GM18526 (cell line): Measurements from ENCODE around the gene UNK.

ENCODE experiments used
- POLR2A ChIP-seq: IDR thresholded peaks from 3 replicates; pipeline ENCODE4 v1.6.1; 2011; ENCODE audit not compliant: insufficient read length; ENCODE audit errors: extremely low read depth

UNK gene

GRCh38 chr17:75829747-75830146, 45.1 kb downstream of the UNK start:
- TF ChIP-seq POLR2A = no peak

DNA sequence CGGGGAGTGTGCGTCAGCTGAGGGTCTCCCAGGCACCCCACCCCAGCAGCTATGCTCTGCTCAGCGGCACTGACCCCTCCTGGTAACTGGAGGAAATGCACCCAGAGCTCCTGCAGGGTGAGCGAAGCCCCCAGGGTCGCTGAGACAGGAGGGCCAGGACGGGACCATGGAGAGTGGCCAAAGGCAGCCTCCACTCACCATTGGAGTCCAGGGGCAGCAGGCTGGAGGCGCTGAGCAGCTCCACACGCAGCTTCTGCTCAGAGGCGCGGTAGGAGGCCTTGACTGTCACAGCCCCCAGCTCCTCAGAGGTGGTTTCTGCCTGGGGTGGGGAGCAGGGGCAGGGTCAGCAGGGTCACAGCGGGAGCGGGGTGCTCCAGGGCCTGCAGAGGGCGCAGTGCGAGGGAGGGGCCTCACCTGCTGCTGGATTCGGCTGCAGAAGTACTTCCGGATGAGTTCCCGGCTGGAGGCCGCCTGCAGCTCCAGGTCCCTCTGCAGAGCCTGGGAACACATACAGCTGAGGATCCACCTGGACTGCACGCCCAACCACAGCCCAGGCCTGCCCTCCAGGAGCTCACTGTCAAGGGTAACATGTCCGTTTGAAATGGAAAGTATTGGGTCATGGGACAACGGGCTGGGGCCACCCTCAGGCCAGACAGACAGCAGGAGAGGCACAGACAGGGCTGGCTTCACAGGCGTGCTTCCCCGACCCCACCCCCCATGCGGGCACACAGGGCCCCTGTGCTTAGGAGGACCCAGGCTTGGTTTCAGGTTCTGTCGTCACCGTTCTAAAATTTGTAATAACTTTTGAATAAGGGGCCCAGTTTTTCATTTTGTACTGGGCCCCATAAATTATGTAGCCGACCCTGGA, 45.8 kb downstream of the UNK start:
- TF ChIP-seq POLR2A = no peak

DNA sequence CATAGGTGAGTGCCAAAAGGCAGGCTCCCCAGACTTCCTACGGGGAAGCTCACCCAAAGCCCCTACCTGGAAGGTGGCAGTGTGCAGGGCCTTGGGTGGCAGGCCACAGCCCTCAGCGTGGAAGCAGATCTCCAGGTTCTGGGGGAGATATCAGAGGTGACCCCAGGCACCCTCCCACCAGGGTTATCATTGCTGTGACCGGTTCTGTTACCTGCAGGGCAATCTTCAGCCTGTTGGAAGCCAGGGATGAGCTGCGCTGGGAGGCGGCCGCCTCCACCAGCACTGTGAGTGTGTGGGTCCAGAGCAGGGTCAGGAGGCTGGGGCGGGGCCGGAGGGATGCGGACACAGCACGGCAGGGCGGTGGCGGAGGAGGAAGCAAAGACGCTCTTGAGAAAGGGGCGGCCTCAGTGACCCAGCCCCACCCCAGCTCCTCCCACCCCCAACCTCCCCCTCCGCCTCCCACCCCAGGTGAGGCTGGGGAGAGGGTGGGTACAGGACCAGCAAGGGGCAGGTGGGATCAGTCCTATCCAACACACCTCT, 46.5 kb downstream of the UNK start:
- TF ChIP-seq POLR2A = no peak

DNA sequence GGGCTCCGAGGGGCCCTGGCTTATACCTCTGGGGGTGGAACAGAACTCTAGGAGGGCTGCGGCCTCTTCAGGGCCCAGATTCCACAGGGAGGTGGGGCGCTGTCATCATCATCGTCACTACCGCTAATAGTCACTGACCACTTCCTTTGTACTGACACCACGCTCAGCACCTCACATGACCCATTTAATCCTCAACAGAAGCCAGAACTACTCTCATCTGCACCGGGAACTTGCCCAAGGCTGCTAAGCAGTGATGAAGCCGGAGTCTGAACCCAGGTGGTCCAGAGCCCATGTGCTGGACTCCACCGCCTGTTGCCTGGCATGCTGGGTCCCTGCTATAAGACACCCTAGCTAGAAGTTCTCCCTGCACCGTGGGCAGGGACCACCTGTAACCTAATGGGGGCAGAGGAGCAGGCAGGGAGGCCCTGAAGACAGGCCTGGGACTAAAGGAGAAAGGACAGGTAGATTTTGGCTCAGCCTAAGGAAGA, 47.6 kb downstream of the UNK start:
- TF ChIP-seq POLR2A = no peak

- TF ChIP-seq POLR2A = no peak
Measured at GRCh38 chr17:75832652-75833400, 48.2 kb downstream of the UNK start.

DNA sequence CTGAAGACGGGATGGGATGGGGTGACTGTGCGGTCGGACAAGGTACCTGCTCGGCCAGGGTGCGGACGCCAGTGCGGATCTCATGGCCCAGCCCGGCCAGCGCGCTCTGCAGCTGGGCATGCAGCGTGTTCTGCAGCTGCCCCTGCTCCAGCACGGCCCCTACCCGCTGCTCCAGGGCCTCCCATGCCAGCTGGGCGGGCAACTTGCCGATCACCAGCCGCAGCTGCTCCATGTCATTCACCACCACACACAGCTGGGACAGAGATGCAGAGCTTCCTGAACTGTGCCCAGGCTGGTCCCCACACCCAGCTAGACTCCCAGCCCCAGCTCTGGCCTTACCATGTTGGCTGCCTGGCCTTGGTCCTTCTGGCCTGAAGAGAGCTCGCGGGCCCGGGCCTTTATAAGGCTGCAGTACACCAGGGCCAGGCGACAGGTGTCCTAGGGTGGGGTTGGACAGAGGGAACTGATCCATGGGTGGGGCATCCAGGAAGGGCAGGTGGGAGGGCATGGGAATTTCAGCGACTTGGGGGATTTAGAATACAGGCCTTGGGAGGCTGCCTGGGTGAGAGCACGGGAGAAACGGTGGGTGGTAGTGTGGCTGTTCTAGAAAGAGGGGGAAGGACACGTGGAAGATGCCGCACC, 49.8 kb downstream of the UNK start:
- TF ChIP-seq POLR2A = no peak

GRCh38 chr17:75834928-75835653, 50.5 kb downstream of the UNK start:
- TF ChIP-seq POLR2A = no peak

GRCh38 chr17:75835654-75835987, 51.0 kb downstream of the UNK start:
- no peak for TF ChIP-seq POLR2A

DNA sequence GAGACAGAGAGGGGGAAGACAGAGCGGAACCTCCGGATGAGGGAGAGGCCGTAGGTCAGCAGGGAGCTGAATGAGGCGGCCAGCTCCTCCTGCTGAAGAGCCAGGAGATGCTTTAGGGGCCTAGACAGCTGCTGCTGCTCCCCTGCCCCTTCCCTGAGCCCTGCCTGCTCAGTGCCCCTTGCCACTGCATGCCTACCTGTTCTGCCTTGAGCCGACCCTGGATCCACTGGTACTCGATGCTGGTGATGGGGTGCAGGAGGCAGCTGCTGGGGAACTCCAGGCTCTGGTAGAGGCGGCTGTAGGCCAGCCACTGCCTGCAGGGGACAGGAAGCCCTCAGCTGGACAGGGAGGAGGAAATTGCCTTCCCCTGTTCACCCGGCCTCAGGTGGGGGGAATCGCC, 52.0 kb downstream of the UNK start:
- no peak for TF ChIP-seq POLR2A

GRCh38 chr17:75837899-75838298, 53.3 kb downstream of the UNK start:
- TF ChIP-seq POLR2A = no peak

DNA sequence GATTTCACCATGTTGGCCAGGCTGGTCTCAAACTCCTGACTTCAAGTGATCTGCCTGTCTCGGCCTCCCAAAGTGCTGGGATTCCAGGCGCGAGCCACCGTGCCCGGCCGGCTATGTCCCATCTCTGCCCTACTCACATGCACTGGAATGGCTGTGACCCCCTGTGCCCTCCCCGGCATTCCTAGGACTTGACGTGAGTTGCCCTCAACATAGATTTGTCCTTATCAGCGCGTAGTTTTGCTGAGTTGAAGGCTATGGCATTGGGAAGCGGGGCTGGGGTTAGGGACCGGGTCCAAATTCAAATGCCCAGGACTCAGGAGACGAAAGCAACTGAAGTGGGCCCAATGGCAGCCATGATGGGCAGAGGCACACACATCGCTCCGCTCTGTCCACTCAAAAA, 53.8 kb downstream of the UNK start:
- TF ChIP-seq POLR2A = no peak

DNA sequence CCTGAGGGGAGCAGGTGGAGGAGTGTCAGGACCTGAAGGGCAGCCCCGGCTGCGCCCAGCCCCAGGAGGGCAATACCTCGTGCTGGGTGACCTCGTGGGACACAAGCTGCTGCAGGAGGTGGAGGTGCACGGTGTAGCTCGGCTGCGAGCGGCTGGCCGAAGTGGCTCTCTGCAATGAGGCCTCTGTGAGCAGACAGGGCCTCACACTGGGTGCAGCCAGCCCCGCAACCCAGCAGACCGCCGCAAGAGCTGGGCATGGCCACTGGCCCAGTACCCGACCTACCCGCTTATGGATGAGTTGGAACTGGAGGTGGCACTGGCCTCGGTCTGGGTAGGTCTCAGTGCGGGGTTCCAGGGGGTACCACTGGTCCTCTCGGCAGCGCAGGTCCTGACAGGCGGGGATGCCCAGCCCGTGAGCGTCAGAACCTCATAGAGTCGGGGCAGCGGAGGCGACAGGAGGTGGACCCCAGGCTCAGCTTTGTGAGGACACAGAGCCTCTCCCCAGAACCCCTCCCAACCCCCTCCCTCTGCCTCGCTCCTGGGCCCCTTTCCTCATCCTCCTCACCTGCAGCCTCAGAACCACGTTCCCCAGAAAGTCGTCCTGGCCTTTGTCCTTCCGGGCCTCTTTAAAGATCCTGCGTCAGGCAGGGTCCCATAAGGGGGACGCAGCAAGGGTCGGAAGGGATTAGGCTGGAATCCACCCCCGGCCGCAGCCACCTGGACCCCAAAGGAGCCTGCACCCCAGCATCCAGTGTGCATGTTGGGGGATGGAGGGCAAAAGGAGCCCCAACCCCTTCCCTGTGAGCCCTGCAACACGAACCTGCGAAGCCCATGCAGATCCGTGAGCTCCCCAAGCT, 55.6 kb downstream of the UNK start:
- no peak for TF ChIP-seq POLR2A

GRCh38 chr17:75840799-75841164, 56.2 kb downstream of the UNK start:
- no peak for TF ChIP-seq POLR2A

DNA sequence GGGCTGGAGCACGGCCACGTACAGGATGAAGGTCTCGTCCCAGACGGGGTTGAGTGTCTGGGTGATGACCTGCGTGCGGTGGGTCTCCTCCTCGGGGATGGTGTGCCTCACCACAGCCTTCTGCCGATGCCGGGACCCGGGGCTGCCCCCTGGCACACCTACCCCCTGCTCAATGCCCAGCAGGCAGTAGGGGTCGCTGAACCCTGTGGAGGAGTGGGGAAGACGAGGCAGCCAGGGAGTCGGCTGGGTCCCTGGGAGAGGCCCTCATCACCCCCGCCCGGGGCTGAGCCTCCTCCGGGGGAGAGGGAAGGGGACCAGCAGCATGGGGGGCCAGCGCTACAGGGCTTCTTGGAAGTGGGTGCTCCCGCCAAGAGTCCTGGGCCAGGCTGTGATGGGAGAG, 57.8 kb downstream of the UNK start:
- TF ChIP-seq POLR2A = no peak
